Sigmoid colon (tissue), 4 donors: Measurements from ENCODE around the gene KCNJ6.

Experiments
- EP300 ChIP-seq, 4 donors: sonication (generic); formaldehyde crosslinking; IDR thresholded peaks; one replicate each; pipeline ENCODE4 v1.6.1; 2017; ENCODE audit warnings: antibody characterized with exemption in 4 of 4
- TF ChIP-seq, protein P1 (sequence below), 4 experiments: fragments of 450-650 bp in 3 of 4; fragments of 200-600 bp in 1 of 4; IDR thresholded peaks; one replicate each; pipeline ENCODE4 v1.5.1; 2016 to 2019; ENCODE audit warnings: antibody characterized with exemption in 4 of 4, mild to moderate bottlenecking in 3 of 4, moderate library complexity in 2 of 4

GRCh38 chr21:37753122-37753599, 163.1 kb downstream of the KCNJ6 start:
- TF ChIP-seq, protein P1, sequence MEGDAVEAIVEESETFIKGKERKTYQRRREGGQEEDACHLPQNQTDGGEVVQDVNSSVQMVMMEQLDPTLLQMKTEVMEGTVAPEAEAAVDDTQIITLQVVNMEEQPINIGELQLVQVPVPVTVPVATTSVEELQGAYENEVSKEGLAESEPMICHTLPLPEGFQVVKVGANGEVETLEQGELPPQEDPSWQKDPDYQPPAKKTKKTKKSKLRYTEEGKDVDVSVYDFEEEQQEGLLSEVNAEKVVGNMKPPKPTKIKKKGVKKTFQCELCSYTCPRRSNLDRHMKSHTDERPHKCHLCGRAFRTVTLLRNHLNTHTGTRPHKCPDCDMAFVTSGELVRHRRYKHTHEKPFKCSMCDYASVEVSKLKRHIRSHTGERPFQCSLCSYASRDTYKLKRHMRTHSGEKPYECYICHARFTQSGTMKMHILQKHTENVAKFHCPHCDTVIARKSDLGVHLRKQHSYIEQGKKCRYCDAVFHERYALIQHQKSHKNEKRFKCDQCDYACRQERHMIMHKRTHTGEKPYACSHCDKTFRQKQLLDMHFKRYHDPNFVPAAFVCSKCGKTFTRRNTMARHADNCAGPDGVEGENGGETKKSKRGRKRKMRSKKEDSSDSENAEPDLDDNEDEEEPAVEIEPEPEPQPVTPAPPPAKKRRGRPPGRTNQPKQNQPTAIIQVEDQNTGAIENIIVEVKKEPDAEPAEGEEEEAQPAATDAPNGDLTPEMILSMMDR (IDR thresholded peaks at IDR 0.05), result no peak
- TF ChIP-seq EP300 (IDR thresholded peaks at IDR 0.05), result no peak
